Aorta (tissue), 5 donors: ENCODE results near the gene ANKRD6. TPM values are rescaled to one million over a fixed set of nuclear protein-coding genes. Genes with fewer than 3 reads are reported as not detected.

Experiments
- ATAC-seq: fragments of 200-7000 bp; cut with Tn5 transposase; one replicate; pipeline ENCODE4 v1.9.1; 2022; ENCODE audit warnings: moderate library complexity; ENCODE audit not compliant: low FRiP score
- DNase-seq, 2 donors: peaks; one replicate each; pipeline ENCODE4 v3.0.0-alpha.2; 2020
- H3K27ac ChIP-seq, 2 donors: one replicate each; pipeline ENCODE4 v1.5.1; 2013; ENCODE audit warnings: low read length in 2 of 2, mild to moderate bottlenecking in 2 of 2, moderate library complexity in 2 of 2, control low read depth in 1 of 2, inconsistent platforms in 1 of 2, low read depth in 1 of 2
- H3K27me3 ChIP-seq, 2 donors: one replicate each; pipeline ENCODE4 v1.6.1; 2013; ENCODE audit warnings: control low read depth in 1 of 2, low read length in 1 of 2, mild to moderate bottlenecking in 1 of 2, moderate library complexity in 1 of 2; ENCODE audit not compliant: insufficient read depth in 2 of 2, control insufficient read depth in 1 of 2
- H3K36me3 ChIP-seq, 2 donors: one replicate each; pipeline ENCODE4 v1.6.1; 2013; ENCODE audit warnings: control low read depth in 1 of 2, low read length in 1 of 2, mild to moderate bottlenecking in 1 of 2; ENCODE audit not compliant: insufficient read depth in 2 of 2, control insufficient read depth in 1 of 2
- H3K4me1 ChIP-seq, 2 donors: one replicate each; pipeline ENCODE4 v1.6.1; 2013; ENCODE audit warnings: low read length in 2 of 2, control low read depth in 1 of 2, mild to moderate bottlenecking in 1 of 2, moderate library complexity in 1 of 2; ENCODE audit not compliant: insufficient read depth in 2 of 2, control insufficient read depth in 1 of 2
- H3K4me3 ChIP-seq, 2 donors: one replicate each; pipeline ENCODE4 v1.5.1; 2013; ENCODE audit warnings: low read length in 2 of 2, control low read depth in 1 of 2, mild to moderate bottlenecking in 1 of 2
- H3K9me3 ChIP-seq: one replicate; pipeline ENCODE4 v1.6.1; 2013; ENCODE audit warnings: mild to moderate bottlenecking, low read length; ENCODE audit not compliant: control insufficient read depth
- WGBS, 2 donors: extraction: QIAGEN DNeasy Blood & Tissue Kit; methylation state at CpG; one replicate each; pipeline ENCODE4 v1.1.7; 2013; 5-methylcytosine and 5-hydroxymethylcytosine counted together
- intact Hi-C, 2 donors: fragments of 100-400 bp; cut with DNase I; formaldehyde crosslinking; loops; one replicate each; pipeline versions ENCODE4 v1.14.2 to v1.15.0; 2022
- polyA plus RNA-seq, 2 donors: library from polyadenylated mRNA; stranded (reverse); fragments of 200-250 nt; gene quantifications; one replicate each; pipeline ENCODE4 v1.2.3, GENCODE V29; 2013
- total RNA-seq, 2 donors: library from RNA; stranded (reverse); fragmentation: NEBNext Ultra II Directional; extraction: Animal tissue kit (Norgen Biotek cat#: 25700); gene quantifications; one replicate each; pipeline ENCODE4 v1.2.1, GENCODE V29; 2021
- donor health status: healthy with polysubstance abuse.
- donor health status: Bipolar disorder and iron deficiency.
- donor health status: DM: no; HTN: no; CAD: no.
- donor health status: DM: no; HTN: no; CAD: no.
- donor health status: DM: yes; HTN: yes; CAD: no.

ANKRD6 gene
- total and polyA plus RNA-seq, 4 donors: 21.4 to 45.9 (median 32.5) TPM

- WGBS, 2 donors: 15 to 23% methylated on average over 7 of the region's 7 CpGs
- Histone ChIP-seq H3K36me3 (peaks cover 0 to 10% of the 10 kb centered on the region in 2 donors), H3K4me3 (no peak overlapping the region), H3K4me1 (peaks cover 0 to 2% of the 10 kb centered on the region in 2 donors), H3K27ac (no peak overlapping the region), H3K27me3 (no peaks in the 10 kb centered on the region), H3K9me3 (no peaks in the 10 kb centered on the region)
- DNase-seq (no peak), ATAC-seq (no peak)
- intact Hi-C loops: no loop called here
Measured at GRCh38 chr6:89675949-89676748, 243.2 kb downstream of the ANKRD6 start.

GRCh38 chr6:89678531-89678930 is 245.6 kb downstream of the ANKRD6 start:
- intact Hi-C loops: no loop called here
- H3K9me3 ChIP-seq: no peaks in the 10 kb centered on the region
- peaks cover 0 to 2% of the 10 kb centered on the region in 2 donors for H3K4me1 ChIP-seq
- 94 to 97% methylated on average over 3 of the region's 3 CpGs for WGBS, 2 donors
- ATAC-seq (no peak), DNase-seq (no peak)
- no peaks in the 10 kb centered on the region for H3K27me3 ChIP-seq
- H3K4me3 ChIP-seq: no peak overlapping the region
- H3K27ac ChIP-seq: no peak overlapping the region
- H3K36me3 ChIP-seq: peaks cover 0 to 9% of the 10 kb centered on the region in 2 donors

GRCh38 chr6:89679215-89680120 is 246.5 kb downstream of the ANKRD6 start:
- no peak overlapping the region for H3K27ac ChIP-seq
- ATAC-seq (no peak), DNase-seq (no peak)
- no peak overlapping the region for H3K4me3 ChIP-seq
- H3K9me3 ChIP-seq: no peaks in the 10 kb centered on the region
- H3K36me3 ChIP-seq: peaks cover 0 to 5% of the 10 kb centered on the region in 2 donors
- peaks cover 0 to 2% of the 10 kb centered on the region in 2 donors for H3K4me1 ChIP-seq
- WGBS, 2 donors: 74 to 76% methylated on average over 6 of the region's 6 CpGs
- H3K27me3 ChIP-seq: no peaks in the 10 kb centered on the region
- intact Hi-C loops: no loop called here

- Histone ChIP-seq H3K27me3 (no peaks in the 10 kb centered on the region), H3K4me1 (peaks cover 0 to 2% of the 10 kb centered on the region in 2 donors), H3K27ac (no peak overlapping the region), H3K36me3 (peaks cover 2 to 6% of the 10 kb centered on the region in 2 donors), H3K4me3 (no peak overlapping the region), H3K9me3 (no peaks in the 10 kb centered on the region)
- intact Hi-C loops: no loop called here
- 79 to 81% methylated on average over 2 of the region's 2 CpGs for WGBS, 2 donors
- DNase-seq (no peak), ATAC-seq (no peak)
Measured at GRCh38 chr6:89680150-89680549, 247.2 kb downstream of the ANKRD6 start.

- Histone ChIP-seq H3K9me3 (no peaks in the 10 kb centered on the region), H3K27me3 (no peaks in the 10 kb centered on the region), H3K4me3 (no peak overlapping the region), H3K27ac (no peak overlapping the region), H3K4me1 (peaks cover 0 to 2% of the 10 kb centered on the region in 2 donors), H3K36me3 (peaks cover 2 to 8% of the 10 kb centered on the region in 2 donors)
- DNase-seq: no peak
- intact Hi-C loops: no loop called here
- WGBS, 2 donors: 71 to 84% methylated on average over 7 of the region's 7 CpGs
- ATAC-seq: no peak
Measured at GRCh38 chr6:89680551-89680950, 247.6 kb downstream of the ANKRD6 start.

- Histone ChIP-seq H3K27me3 (no peaks in the 10 kb centered on the region), H3K4me3 (no peak overlapping the region), H3K4me1 (no peaks in the 10 kb centered on the region), H3K36me3 (peaks cover 2 to 14% of the 10 kb centered on the region in 2 donors), H3K9me3 (no peaks in the 10 kb centered on the region), H3K27ac (no peak overlapping the region)
- DNase-seq: no peak
- intact Hi-C loops: no loop called here
- no peak for ATAC-seq
- WGBS, 2 donors: 96 to 97% methylated on average over 10 of the region's 10 CpGs
Measured at GRCh38 chr6:89681983-89682564, 249.1 kb downstream of the ANKRD6 start.

GRCh38 chr6:89682991-89683390 is 250.0 kb downstream of the ANKRD6 start:
- no peak for DNase-seq
- H3K4me3 ChIP-seq: no peak overlapping the region
- no peak overlapping the region for H3K27ac ChIP-seq
- H3K27me3 ChIP-seq: no peaks in the 10 kb centered on the region
- H3K36me3 ChIP-seq: peaks cover 2 to 14% of the 10 kb centered on the region in 2 donors
- intact Hi-C loops: no loop called here
- no peaks in the 10 kb centered on the region for H3K4me1 ChIP-seq
- ATAC-seq: no peak
- H3K9me3 ChIP-seq: no peaks in the 10 kb centered on the region
- WGBS, 2 donors: 91 to 94% methylated on average over 1 of the region's 1 CpG
